Activated CD4-positive, alpha-beta T cell treated with anti-CD3 and anti-CD28 coated beads, Interleukin-2, amount 50 U/mL, for 48 hours (primary cell): Measurements from ENCODE around the gene SHANK3.

Experiments used
- DNase-seq, 2 experiments: peaks; one replicate each; pipeline ENCODE4 v3.0.0-alpha.2; 2020

Gene SHANK3

DNA sequence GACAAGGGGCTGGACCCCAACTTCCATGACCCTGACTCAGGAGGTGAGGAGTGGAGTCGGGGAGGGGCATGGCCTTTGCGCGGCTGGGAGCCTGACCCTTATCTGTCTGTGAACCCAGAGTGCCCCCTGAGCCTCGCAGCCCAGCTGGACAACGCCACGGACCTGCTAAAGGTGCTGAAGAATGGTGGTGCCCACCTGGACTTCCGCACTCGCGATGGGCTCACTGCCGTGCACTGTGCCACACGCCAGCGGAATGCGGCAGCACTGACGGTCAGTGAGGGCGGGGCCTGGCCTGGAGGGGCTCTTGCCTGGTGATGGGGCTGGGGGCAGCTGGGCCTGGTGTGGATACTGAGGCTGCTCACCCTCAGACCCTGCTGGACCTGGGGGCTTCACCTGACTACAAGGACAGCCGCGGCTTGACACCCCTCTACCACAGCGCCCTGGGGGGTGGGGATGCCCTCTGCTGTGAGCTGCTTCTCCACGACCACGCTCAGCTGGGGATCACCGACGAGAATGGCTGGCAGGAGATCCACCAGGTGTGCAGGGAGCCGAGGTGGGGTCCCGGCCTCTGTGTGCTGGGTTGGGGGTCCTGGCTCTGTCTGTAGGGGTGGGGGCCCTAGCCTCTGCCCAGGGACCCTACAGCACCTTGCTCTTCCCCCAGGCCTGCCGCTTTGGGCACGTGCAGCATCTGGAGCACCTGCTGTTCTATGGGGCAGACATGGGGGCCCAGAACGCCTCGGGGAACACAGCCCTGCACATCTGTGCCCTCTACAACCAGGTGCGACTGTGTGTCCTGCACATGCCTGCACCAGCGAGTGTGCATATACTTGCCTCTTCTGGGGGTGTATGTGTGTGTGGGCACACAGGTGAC, 6.3 kb downstream of the SHANK3 start:
- DNase-seq: no peak

DNA sequence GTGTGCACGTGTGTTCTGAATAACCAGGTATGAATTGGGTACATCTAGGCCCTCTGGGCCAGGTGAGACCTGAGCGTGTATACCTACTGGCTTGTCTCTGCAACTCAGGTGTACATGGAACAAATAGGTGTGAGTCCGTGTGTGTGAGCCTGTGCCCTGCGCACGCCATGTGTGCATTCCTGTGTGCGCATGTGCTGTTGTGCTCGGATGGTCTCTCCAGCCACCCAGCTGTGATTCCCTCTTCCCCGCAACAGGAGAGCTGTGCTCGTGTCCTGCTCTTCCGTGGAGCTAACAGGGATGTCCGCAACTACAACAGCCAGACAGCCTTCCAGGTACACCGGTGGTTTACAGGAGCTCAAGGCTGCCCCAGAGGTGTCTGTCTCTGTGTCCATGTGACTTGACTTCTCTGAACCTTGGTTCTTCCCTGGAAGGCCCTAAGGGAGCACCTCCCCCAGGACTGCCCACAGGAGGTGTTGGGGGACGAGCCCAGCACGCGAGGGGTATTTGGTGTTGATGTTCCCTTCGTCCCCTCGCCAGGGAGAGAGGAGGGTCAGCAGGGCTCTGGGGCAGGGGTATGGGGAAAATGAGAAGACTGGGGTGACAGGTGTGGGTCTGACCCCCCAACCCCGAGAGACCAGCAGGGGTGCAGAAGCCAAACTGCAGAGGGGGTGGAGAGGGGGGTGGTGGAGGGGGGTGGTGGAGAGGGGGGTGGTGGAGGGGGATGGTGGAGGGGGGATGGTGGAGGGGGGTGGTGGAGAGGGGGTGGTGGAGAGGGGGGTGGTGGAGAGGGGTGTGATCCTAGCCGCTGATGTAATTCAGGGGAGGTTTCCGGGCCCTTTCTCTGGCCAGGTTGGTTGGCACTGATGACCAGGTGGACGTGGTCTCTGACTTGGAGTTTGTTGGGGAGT, 10.7 kb downstream of the SHANK3 start:
- no peak for DNase-seq

DNA sequence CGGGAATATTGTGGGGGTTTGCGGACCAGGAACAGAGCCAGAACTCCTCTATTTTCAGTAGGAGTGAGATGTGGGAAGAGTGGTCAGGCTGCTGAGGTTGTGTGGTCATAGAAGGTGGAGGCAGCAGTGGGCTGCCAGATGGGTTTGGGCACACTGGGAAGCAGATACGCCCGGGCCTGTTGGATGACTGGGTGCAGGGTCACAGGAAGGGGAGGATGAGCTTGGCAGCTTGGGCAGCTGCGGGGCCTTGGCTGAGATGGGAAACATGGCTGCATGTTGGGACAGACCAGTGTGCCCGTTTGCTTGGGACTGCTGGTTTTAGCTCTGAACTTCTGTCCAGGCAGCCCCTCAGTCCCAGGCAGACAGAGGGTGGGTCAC, 11.4 kb downstream of the SHANK3 start:
- DNase-seq: no peak

DNA sequence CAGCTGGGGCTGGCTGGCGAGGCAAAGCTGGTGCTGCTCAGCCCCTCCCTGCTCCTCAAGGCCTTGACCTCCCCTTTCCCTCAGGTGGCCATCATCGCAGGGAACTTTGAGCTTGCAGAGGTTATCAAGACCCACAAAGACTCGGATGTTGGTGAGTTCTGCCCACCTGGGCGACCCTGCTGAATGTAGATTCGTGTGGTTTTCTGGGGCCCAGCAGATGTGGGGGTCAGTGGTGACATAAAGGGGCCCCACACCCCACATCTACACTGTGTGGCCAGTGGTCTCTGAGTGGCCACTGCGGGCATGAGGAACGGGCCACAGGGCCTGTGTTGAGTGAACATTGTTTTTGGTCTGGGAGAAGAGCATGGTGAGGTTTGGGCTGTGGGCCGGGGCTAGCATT, 11.9 kb downstream of the SHANK3 start:
- no peak for DNase-seq

DNA sequence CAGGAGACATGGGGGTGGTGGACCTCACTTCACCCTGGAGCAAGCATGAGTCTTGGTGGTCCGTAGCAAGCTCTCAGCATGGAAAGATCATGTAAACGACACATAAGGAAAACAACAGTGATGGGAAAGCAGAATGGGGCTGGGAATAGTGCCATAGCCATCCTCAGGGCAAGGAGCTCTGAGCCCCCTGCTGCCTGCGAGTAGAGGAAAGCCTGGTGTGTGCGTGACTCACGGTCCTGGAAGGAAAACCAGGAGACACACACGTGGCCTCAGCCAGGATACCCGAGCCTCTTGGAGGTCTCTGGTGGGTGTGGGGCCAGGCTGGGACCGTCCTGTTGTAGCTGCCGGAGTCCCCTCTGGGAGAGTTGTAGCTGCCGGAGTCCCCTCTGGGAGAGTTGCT, 12.4 kb downstream of the SHANK3 start:
- DNase-seq: no peak

DNA sequence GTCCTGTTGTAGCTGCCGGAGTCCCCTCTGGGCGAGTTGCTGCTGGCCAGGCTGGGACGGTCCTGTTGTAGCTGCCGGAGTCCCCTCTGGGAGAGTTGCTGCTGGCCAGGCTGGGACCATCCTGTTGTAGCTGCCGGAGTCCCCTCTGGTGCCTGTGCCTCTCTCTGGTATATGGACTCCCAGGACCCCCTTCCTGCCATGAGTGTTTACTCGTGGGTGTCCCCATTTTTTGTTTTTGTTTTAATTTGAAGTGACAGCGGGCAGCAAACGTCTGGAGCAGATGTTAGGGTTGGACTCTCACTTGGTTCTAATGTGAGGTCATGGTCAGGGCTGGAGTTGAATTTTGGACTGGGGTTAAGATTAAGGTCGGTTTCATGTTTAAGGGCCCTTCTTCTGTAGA, 14.2 kb downstream of the SHANK3 start:
- no peak for DNase-seq

DNA sequence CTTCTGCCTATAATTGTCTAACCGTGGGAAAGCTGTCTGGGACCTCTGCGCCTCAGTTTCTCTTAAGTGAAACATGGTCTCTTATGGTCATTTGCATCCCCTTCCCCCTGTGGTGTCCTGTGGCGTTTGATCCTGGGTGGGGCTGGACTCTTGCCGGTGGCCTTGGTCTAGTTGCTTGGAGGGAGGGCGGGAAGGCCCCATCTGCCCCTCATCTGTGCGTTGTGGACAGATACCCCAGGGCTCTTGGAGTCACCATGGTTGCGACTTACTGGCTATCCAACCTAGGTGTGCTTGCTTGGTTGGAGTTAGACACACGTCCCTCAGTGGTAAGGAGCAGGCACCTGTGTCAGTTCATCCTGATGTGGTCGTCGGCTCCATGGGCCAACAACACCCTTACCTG, 15.2 kb downstream of the SHANK3 start:
- no peak for DNase-seq

DNA sequence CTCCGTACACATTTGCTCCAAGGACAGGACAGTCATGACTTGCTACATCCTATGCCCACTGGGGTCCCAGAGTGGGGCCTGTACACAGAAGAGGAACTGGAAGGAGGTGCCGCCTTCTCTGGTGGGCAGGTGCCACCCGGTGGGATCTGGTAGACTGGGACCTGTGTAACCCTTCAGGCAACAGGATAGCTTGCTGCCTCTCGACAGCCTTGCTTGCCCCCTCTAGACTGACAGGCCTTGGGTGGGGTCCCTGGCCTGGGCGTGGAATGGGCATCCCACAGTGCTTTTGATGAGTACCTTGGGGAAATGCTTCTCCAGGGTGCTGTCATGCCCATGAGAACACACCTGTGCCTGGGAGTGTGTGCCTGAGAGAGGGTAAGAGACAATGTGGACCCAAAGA, 15.8 kb downstream of the SHANK3 start:
- DNase-seq: no peak

DNA sequence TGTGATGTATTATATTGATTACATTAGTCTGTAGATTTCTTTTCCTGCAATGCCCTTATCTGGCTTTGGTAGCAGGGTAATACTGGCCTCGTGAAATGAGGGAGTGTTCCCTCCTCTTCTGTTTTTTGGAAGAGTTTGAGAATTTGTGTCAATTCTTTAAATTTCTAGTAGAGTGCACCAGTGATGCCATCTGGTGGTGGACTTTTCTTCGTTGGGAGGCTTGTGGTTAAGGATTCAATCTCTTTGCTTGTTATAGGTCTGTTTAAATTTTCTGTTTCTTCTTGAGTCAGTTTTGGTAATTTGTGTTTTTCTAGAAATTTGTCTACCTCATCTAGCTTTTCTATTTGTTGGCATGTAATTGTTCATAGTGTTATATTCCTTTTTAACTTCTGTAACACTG, 18.9 kb downstream of the SHANK3 start:
- peak; percentile 38 to 54 for DNase-seq

DNA sequence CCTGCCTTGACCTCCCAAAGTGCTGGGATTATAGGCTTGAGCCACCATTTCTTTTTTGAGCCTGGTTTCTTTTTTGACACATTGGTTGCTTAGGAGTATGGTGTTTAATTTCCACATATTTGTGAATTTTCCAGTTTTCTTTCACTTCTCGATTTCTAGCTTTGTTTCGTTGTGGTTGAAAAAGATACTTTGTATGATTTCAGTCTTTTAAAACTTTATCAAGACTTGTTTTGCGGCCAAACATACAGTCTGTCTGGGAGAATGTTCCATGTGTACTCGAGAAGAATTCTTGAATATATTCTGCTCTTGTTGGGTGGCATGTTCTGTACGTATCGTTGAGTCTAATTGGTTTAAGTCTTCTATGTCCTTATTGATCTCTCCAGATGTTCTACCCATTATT, 20.8 kb downstream of the SHANK3 start:
- no peak for DNase-seq

DNA sequence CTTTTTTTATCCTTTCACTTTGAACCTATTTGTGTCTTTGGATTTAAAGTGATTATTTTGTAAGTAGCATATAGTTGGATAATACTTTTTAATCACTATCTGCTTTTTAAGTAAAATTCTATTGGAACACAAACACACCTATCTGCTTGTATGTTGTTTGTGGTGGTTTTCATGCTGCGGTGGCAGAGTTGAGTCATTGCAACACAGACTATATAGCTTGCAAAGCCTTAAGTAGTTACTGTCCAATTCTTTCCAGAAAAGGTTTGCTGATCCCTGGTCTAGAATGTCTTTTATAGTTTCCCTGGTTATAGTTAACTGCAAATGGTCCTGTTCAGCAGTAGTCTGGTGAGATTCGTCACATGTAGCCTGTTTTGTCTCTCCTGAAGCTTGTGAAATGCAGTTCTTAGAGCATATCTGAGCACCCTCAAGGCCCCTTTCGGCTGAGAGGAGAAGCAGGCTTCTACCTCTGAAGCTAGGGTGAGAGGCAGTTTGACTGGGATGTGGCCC, 21.5 kb downstream of the SHANK3 start:
- no peak for DNase-seq

DNA sequence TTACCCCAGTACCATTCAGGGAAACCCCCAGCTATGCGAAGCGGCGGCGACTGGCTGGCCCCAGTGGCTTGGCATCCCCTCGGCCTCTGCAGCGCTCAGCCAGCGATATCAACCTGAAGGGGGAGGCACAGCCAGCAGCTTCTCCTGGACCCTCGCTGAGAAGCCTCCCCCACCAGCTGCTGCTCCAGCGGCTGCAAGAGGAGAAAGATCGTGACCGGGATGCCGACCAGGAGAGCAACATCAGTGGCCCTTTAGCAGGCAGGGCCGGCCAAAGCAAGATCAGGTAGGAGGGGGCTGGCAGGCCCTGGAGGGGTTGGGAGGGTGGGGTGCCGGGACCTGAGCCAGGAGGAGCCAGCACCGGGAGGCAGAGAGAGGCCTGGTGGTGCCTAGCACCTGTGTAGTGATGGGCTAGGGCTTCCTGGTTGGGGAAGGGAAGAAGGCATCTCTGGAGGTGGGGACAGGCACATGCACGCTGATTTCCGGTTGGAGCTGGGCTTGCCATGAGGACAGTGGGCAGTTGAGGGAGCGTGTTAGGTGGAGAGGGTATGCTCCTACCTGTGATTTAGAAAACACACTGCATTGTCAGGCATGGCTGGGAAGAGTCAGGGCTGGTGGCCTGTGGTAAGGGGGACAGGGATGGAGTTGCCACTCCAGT, 22.3 kb downstream of the SHANK3 start:
- no peak for DNase-seq

DNA sequence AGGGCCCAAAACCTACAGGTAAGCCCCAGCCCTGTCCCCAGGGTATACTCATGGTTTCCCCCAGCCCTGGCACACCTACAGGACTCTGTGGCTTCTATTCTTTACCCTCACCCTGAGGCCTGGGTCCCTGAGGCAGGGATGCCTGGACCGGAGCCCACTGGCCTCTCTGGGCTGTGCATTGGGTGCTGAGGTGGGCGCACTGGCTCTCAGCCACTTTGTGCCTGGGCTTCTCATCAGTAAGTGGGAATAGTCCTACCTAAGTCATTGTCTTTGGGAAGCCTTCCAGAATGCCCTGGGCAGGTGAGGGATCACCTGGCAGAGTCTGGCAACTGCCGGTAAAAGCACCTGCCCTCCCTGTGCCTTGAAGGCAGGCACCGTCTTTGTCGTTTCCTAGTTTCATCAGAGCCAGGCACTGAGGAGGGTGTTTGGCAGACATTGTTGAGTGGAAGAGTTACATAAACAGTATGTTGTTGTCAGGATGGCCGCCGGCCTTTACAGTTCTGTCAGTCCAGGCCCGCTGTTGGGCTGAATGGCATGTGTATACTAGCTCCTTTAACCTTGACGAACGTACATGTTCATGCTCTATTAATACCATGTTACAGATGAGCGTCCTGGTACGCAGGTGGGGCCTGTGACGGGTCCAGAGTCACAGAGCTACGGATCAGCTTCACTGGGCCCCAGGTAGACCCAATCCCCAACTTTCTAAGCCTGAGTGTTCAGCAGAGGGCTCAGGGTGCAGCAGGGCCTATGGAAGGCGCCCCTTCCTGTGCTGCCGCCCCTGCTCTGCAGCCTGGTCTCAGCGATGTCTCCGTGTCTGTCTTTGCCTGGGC, 23.0 kb downstream of the SHANK3 start:
- no peak for DNase-seq

DNA sequence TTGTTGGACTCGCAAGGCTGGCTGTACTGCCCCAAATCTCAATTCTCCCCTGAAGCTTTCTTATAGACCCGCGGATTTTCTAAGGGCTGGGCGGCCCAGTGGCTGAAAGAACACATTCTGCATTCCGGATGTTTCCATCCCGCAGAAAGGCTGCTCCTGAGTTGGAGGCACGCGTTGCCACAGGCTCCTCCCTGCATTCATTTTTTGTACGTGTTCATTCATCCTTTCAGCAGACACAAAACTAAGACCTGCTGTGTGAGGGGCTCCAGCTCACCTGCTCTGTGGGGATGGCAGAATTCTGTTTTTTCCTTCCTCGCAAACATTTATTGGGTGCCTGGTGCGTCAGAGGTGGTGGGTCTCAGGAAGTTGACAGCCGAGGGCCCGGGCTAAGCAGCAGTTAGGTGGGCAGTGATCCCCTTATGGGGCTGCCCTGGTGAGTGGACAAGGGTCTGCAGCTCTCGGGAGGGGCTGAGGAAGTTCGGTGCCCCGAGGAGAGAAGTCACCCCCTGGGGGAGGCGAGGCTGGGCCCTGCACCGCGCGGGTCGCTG, 23.7 kb downstream of the SHANK3 start:
- no peak for DNase-seq

DNA sequence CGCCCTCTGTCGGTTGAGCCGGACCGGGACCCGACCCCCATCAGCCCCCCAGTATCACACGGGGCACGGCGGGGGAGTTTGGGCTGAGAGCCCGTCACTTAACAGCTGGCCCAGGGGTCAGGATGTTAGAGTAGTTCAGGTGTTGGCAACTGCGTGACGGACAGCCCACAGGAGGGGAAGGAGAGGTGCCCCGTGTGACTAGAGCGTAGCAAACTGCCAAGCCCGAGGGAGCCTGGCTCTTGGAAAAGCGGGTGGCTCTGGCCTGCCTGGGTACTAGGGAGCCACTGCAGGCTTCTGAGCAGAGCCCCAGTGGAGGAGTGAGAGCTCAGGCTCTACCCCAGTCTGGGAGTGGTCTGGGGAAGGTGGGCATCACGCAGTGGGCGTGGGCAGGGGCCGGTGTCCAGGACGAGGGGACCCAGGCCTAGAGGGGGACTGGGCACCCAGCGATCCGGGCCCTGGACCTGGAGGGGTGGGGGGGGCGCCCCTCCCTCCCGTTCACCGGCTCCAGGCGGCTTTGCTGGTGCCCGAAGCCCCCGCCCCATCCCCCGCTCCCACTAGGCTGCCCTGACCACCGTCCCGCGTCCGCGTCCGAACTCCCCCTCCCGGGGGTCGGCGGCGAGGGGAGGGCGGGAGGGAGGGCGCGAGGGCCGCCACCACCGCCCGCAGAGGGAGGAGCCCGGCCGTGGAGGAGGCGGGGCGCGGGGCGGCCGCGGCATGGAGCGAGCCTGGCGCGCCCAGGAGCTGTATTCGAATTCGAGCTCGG, 24.4 kb downstream of the SHANK3 start:
- no peak for DNase-seq

DNA sequence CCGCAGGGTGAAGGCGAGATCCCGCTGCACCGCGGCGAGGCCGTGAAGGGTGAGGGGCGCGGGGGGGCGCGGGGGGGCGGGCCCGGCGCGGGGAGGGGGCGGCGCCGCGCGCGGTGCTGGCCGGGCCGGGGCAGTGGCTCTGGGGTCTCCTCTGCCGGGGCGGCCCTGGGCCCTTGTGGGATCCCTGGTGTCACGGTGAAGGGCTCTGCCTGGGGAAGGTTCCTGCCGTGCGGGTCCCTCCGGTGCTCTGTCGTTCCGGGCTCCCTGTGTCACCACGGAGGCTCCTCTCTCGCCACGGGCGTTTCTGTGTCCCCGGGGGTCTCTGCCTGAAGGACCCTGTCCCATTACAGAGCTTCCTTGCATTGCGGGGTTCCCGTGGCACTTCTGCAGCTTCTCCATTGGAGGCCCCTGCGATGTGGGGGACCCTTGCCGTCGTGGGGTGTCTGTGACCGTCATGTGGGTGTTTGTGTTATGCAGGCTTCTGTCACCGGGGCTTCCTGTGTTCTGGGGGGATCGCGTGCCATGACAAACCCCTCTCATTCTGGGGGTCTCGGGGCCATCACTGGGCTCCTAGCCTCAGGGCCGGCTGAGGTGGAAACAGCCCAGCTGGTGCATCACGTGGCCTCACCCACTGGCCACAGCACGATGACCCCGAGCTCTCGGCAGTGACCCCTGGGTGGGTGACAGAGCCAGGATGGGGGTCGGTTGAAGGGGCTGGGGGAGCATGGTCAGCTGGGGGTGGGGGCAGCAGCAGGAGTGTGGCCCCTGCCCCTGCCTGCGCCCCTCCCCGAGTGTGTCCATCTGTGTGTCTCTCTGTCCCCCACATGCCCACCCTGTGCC, 25.3 kb downstream of the SHANK3 start:
- no peak for DNase-seq

DNA sequence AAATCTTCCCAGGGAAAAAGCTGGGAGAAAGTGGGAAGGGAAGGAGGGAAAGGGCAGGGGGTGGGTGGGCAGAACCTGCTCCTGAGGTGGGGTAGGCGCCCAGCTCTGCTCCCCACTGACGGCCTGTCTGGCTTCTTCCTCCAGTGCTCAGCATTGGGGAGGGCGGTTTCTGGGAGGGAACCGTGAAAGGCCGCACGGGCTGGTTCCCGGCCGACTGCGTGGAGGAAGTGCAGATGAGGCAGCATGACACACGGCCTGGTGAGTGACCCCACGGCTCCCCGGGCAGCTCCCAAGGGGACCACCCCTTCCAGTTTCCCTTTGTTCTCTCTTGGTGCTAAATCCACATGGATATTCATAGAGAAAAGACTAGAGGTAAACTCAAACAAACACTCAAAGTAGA, 25.9 kb downstream of the SHANK3 start:
- DNase-seq: no peak

DNA sequence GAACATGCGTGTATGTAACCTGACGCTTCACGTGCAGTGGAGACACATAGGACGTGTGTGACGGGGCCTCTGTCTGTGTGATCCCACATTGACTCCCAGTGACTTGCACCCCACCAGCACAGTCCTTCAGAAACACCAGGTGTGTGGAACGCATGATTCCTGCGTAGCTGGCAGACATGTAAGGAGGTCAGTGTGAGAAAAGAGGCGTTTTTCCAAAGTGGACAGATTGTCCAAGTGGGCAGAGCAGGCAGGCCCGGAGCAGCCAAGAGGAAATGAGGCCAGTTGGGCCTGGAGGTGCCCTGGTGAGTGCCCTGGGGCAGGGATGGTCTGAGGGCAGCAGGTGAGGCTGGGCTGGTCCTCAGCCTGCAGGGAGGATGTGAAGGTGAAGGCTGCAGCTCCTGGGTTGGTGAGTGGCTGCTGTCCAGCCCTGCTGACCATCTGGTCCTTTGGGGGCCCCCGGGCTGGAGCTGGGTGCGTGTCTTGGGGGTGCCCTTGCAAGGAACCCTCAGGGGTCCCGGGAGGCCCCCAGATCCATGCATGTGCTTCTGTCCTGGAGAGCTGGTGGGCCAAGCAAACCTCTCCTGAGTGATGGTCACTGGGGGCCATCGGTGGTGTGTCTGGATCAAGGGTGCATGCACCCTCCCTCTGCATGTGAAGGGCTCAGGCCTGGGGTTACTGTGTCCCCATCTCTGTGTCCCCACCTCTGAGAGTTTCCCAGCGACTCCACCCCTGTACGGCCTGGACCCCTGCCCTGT, 26.6 kb downstream of the SHANK3 start:
- DNase-seq: no peak

DNA sequence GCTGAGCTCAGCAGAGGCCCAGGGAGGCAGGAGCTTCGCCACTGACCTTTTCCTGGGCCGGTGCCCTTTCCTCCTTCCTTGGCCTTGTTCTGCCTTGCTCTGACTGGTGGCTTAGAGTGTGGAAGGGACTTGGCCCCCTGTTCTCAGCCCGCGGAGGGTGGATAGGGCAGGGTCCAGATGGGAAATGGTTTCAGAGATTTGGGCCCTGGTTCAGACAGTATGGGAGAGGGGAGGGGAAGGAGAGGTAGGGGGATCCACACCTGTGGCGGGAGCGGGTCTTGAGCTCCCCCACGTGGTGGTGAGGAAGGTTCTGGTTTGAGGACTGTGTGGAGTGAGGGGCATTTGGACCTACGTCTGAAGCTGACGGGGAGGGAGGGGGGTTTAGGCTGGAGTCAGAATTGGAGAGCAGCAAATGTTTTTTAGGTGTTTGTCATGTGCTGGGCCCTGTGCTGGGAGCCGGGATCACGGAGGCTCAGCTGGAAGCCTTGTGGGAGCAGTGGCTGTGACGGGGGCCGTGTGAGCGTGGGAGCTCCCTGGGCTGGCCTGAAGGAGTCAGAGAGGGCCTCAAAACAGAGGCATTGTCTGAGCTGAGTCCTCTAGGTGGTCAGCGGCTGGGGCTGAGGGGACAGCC, 27.2 kb downstream of the SHANK3 start:
- DNase-seq: no peak
